HG03432 (cell line): ENCODE data around the gene ZFR2.
"Not testable (repeated sequence)": the region's sequence is repeated elsewhere in the genome, so short reads cannot be mapped to it uniquely, and the experiment has no call there.

Source experiments
- ATAC-seq: cut with Tn5 transposase; IDR thresholded peaks from one replicate; pipeline ENCODE4 v1.9.1; 2021; ENCODE audit warnings: mild to moderate bottlenecking, moderate library complexity; ENCODE audit not compliant: unreplicated experiment

The ZFR2 gene

GRCh38 chr19:3774621-3775373 lies 94.0 kb downstream of the ZFR2 start:
- no peak for ATAC-seq

- ATAC-seq = no peak
Observed at GRCh38 chr19:3773814-3774515, 94.9 kb downstream of the ZFR2 start.

GRCh38 chr19:3771906-3772455 lies 96.9 kb downstream of the ZFR2 start, which contains the start of gene RAX2:
Gene RAX2, minus strand, starts transcription at chr19:3772228. Its CDS starts 486 bp downstream, at chr19:3771742.
- ATAC-seq = no peak

GRCh38 chr19:3771000-3771905 lies 97.6 kb downstream of the ZFR2 start:
- ATAC-seq = no peak

GRCh38 chr19:3770136-3770999 lies 98.5 kb downstream of the ZFR2 start:
- no peak for ATAC-seq

- ATAC-seq = no peak
Observed at GRCh38 chr19:3769494-3769893, 99.3 kb downstream of the ZFR2 start.

- ATAC-seq = no peak
Observed at GRCh38 chr19:3768748-3769099, 100.1 kb downstream of the ZFR2 start.

- no peak for ATAC-seq
Observed at GRCh38 chr19:3768015-3768747, 100.7 kb downstream of the ZFR2 start.

- no peak for ATAC-seq
Observed at GRCh38 chr19:3767050-3767449, 101.8 kb downstream of the ZFR2 start.

- no peak for ATAC-seq
Observed at GRCh38 chr19:3766520-3766919, 102.3 kb downstream of the ZFR2 start.

GRCh38 chr19:3765757-3766156 lies 103.1 kb downstream of the ZFR2 start:
- ATAC-seq = not testable (repeated sequence)

- ATAC-seq = no peak
Observed at GRCh38 chr19:3765121-3765520, 103.7 kb downstream of the ZFR2 start.

- peak; percentile 69 for ATAC-seq
Observed at GRCh38 chr19:3762501-3763459, 106.1 kb downstream of the ZFR2 start, which contains the start of gene MRPL54. Gene MRPL54, plus strand, starts transcription at chr19:3762682. Its CDS starts 19 bp downstream, at chr19:3762701.

GRCh38 chr19:3762130-3762473 lies 106.7 kb downstream of the ZFR2 start:
- no peak for ATAC-seq

GRCh38 chr19:3761382-3762129 lies 107.3 kb downstream of the ZFR2 start, which contains the start of gene APBA3:
Gene APBA3, minus strand, starts transcription at chr19:3761692. Its CDS starts 1,428 bp downstream, at chr19:3760264.
- ATAC-seq = peak; percentile 55

- ATAC-seq = no peak
Observed at GRCh38 chr19:3760871-3761361, 107.9 kb downstream of the ZFR2 start.
